Measurements from ENCODE around the gene ZBTB46. TPM values are rescaled to one million over a fixed set of nuclear protein-coding genes. Genes with fewer than 3 reads are reported as not detected.
A peak's percentile ranks its signal among the peaks of the same experiment; 100 is the strongest.

The ZBTB46 gene
- total RNA-seq, 1 experiment from 2014 or later = 2.5 TPM

- DNase-seq = no peak
- Mint-ChIP-seq H3K4me3 (ENCODE audit: low read depth, unreplicated experiment) (peak overlapping the region; percentile 26), H3K9me3 (ENCODE audit: low read depth, unreplicated experiment) (no peaks in the 10 kb centered on the region), H3K4me1 (ENCODE audit: low read depth, unreplicated experiment) (peaks cover 51% of the 10 kb centered on the region), H3K36me3 (ENCODE audit: insufficient read depth, unreplicated experiment) (peaks cover 87% of the 10 kb centered on the region), H3K27me3 (ENCODE audit: unreplicated experiment) (peaks cover 32% of the 10 kb centered on the region), H3K27ac (ENCODE audit: unreplicated experiment) (peak overlapping the region; percentile 87)
- intact Hi-C loops (cut with micrococcal nuclease; ENCODE audit: unreplicated experiment) = no loop called here
- CTCF ChIA-PET = interaction anchor here (0.6 to 1.3 kb wide), 3 partner anchors 12 to 320 kb away, joined by 6 to 7 read pairs (median 6); partner anchors contain the start of genes ARFRP1 and ZGPAT
- TF ChIP-seq CTCF (IDR thresholded peaks at IDR 0.05; ENCODE audit: unreplicated experiment) = no peak
- BruUV-seq (replicated peaks) = no TSS peak
Observed at GRCh38 chr20:63858393-63859165, 27.5 kb upstream of the ZBTB46 start.

- Mint-ChIP-seq H3K36me3 (ENCODE audit: insufficient read depth, unreplicated experiment) (peaks cover 80% of the 10 kb centered on the region), H3K27me3 (ENCODE audit: unreplicated experiment) (peaks cover 32% of the 10 kb centered on the region), H3K9me3 (ENCODE audit: low read depth, unreplicated experiment) (no peaks in the 10 kb centered on the region), H3K4me3 (ENCODE audit: low read depth, unreplicated experiment) (peak overlapping the region; percentile 26), H3K4me1 (ENCODE audit: low read depth, unreplicated experiment) (peaks cover 48% of the 10 kb centered on the region), H3K27ac (ENCODE audit: unreplicated experiment) (peak overlapping the region; percentile 87)
- no peak for DNase-seq
- BruUV-seq (replicated peaks) = no TSS peak
- TF ChIP-seq CTCF (IDR thresholded peaks at IDR 0.05; ENCODE audit: unreplicated experiment) = no peak
- CTCF ChIA-PET = interaction anchor here (1.3 kb wide), 1 partner anchor 150 kb away, joined by 6 read pairs; the partner anchor contains the start of genes ARFRP1 and ZGPAT
- intact Hi-C loops (cut with micrococcal nuclease; ENCODE audit: unreplicated experiment) = no loop called here
Observed at GRCh38 chr20:63857764-63858392, 26.8 kb upstream of the ZBTB46 start.

- H3K9me3 Mint-ChIP-seq (ENCODE audit: low read depth, unreplicated experiment) = no peaks in the 10 kb centered on the region
- CTCF ChIA-PET = interaction anchor here (0.7 kb wide), 2 partner anchors 9 to 203 kb away, joined by 3 read pairs; partner anchors contain the start of genes STMN3 and TPD52L2
- no peak for TF ChIP-seq CTCF (IDR thresholded peaks at IDR 0.05; ENCODE audit: unreplicated experiment)
- no peak overlapping the region for H3K4me3 Mint-ChIP-seq (ENCODE audit: low read depth, unreplicated experiment)
- intact Hi-C loops (cut with micrococcal nuclease; ENCODE audit: unreplicated experiment) = no loop called here
- peak overlapping the region; percentile 87 for H3K27ac Mint-ChIP-seq (ENCODE audit: unreplicated experiment)
- peaks cover 38% of the 10 kb centered on the region for H3K27me3 Mint-ChIP-seq (ENCODE audit: unreplicated experiment)
- BruUV-seq (replicated peaks) = no TSS peak
- peaks cover 46% of the 10 kb centered on the region for H3K4me1 Mint-ChIP-seq (ENCODE audit: low read depth, unreplicated experiment)
- H3K36me3 Mint-ChIP-seq (ENCODE audit: insufficient read depth, unreplicated experiment) = peaks cover 71% of the 10 kb centered on the region
- DNase-seq = no peak
Observed at GRCh38 chr20:63856098-63856511, 25.0 kb upstream of the ZBTB46 start.

- intact Hi-C loops (cut with micrococcal nuclease; ENCODE audit: unreplicated experiment) = no loop called here
- Mint-ChIP-seq H3K36me3 (ENCODE audit: insufficient read depth, unreplicated experiment) (peaks cover 69% of the 10 kb centered on the region), H3K9me3 (ENCODE audit: low read depth, unreplicated experiment) (no peaks in the 10 kb centered on the region), H3K27ac (ENCODE audit: unreplicated experiment) (no peak overlapping the region), H3K4me1 (ENCODE audit: low read depth, unreplicated experiment) (peaks cover 40% of the 10 kb centered on the region), H3K27me3 (ENCODE audit: unreplicated experiment) (peaks cover 44% of the 10 kb centered on the region), H3K4me3 (ENCODE audit: low read depth, unreplicated experiment) (no peak overlapping the region)
- no TSS peak for BruUV-seq (replicated peaks)
- no peak for TF ChIP-seq CTCF (IDR thresholded peaks at IDR 0.05; ENCODE audit: unreplicated experiment)
- DNase-seq = no peak
- CTCF ChIA-PET = interaction anchor here (0.7 kb wide), 1 partner anchor 10 kb away, joined by 3 read pairs; the partner anchor contains the start of gene TPD52L2
Observed at GRCh38 chr20:63855363-63856097, 24.5 kb upstream of the ZBTB46 start.

Data from Calu3 (cell line).